Ectodermal cell (in vitro differentiated cells): ENCODE data around the gene SEPTIN8.

Experiments
- H3K27ac ChIP-seq: 2 replicates; pipeline ENCODE4 v1.7.0; 2013; ENCODE audit warnings: mild to moderate bottlenecking, low read depth, low read length; ENCODE audit not compliant: insufficient read depth, poor library complexity, severe bottlenecking
- H3K27me3 ChIP-seq: 2 replicates; pipeline ENCODE4 v1.7.0; 2013; ENCODE audit warnings: mild to moderate bottlenecking, low read length; ENCODE audit not compliant: insufficient read depth, control insufficient read depth, poor library complexity, severe bottlenecking
- H3K36me3 ChIP-seq: one replicate; pipeline ENCODE4 v1.7.0; 2013; ENCODE audit warnings: low read length; ENCODE audit not compliant: control insufficient read depth, insufficient read depth
- H3K4me1 ChIP-seq: one replicate; pipeline ENCODE4 v1.7.0; 2013; ENCODE audit warnings: low read length; ENCODE audit not compliant: control insufficient read depth, insufficient read depth
- H3K4me3 ChIP-seq: 2 replicates; pipeline ENCODE4 v1.7.0; 2013; ENCODE audit warnings: low read depth, low read length, control low read depth; ENCODE audit not compliant: insufficient read depth
- H3K9me3 ChIP-seq: 2 replicates; pipeline ENCODE4 v1.7.0; 2013; ENCODE audit warnings: mild to moderate bottlenecking, low read length, moderate library complexity; ENCODE audit not compliant: control insufficient read depth
- WGBS, 2 experiments: methylation state at CpG; one replicate each; pipeline ENCODE4 v1.1.7; 2013; ENCODE audit warnings: missing lambda C conversion rate in 2 of 2; 5-methylcytosine and 5-hydroxymethylcytosine counted together

SEPTIN8 gene

DNA sequence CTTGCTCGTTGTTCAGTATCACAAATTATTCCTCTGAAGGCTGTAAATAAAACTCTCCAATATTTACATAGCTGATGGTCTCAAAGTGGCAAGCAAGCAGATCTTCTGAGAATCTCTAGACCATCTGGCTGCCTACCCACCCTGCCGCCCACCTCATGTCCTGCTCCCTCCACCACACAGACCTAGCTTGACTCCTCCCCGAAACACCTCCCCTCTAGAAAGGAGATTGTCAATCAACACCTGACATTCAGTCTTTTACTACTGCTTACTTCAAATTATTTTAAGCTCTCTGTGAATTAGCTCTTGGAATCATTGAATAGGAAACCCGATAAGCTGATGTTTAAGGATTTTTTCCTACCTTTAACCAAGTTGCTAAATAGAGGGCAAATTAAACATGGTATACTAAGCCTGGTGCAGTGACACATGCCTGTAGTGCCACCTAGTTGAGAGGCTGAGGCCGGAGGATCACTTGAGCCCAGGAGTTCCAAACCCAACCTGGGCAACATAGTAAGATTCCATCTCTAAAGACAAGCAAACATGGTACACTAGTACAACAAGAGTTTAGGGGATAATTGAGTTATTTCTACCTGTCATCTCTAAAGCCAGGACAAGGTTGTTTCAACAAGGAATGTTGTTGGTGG, 25.1 kb upstream of the SEPTIN8 start:
- 87 to 90% methylated on average over 5 of the region's 5 CpGs for WGBS, 2 experiments
- Histone ChIP-seq H3K9me3 (no peaks in the 10 kb centered on the region), H3K36me3 (no peaks in the 10 kb centered on the region), H3K27me3 (no peaks in the 10 kb centered on the region), H3K27ac (no peak overlapping the region), H3K4me1 (peaks cover 9% of the 10 kb centered on the region), H3K4me3 (no peak overlapping the region)

- no peak overlapping the region for H3K27ac ChIP-seq
- no peaks in the 10 kb centered on the region for H3K9me3 ChIP-seq
- no peak overlapping the region for H3K4me3 ChIP-seq
- H3K4me1 ChIP-seq = peaks cover 3% of the 10 kb centered on the region
- H3K27me3 ChIP-seq = no peaks in the 10 kb centered on the region
- WGBS, 2 experiments = 59 to 83% methylated on average over 2 of the region's 2 CpGs
- H3K36me3 ChIP-seq = no peaks in the 10 kb centered on the region
Observed at GRCh38 chr5:132800545-132800944, 23.5 kb upstream of the SEPTIN8 start.

GRCh38 chr5:132799392-132799791, 22.4 kb upstream of the SEPTIN8 start:
- WGBS, 2 experiments = 87 to 94% methylated on average over 2 of the region's 2 CpGs
- Histone ChIP-seq H3K27me3 (no peaks in the 10 kb centered on the region), H3K4me1 (peaks cover 3% of the 10 kb centered on the region), H3K36me3 (no peaks in the 10 kb centered on the region), H3K9me3 (no peaks in the 10 kb centered on the region), H3K4me3 (no peak overlapping the region), H3K27ac (no peak overlapping the region)

GRCh38 chr5:132797651-132798050, 20.6 kb upstream of the SEPTIN8 start:
- Histone ChIP-seq H3K36me3 (no peaks in the 10 kb centered on the region), H3K4me1 (peaks cover 3% of the 10 kb centered on the region), H3K9me3 (no peaks in the 10 kb centered on the region), H3K27me3 (peaks cover 1% of the 10 kb centered on the region), H3K4me3 (no peak overlapping the region), H3K27ac (no peak overlapping the region)
- WGBS, 2 experiments = 91 to 93% methylated on average over 2 of the region's 2 CpGs

DNA sequence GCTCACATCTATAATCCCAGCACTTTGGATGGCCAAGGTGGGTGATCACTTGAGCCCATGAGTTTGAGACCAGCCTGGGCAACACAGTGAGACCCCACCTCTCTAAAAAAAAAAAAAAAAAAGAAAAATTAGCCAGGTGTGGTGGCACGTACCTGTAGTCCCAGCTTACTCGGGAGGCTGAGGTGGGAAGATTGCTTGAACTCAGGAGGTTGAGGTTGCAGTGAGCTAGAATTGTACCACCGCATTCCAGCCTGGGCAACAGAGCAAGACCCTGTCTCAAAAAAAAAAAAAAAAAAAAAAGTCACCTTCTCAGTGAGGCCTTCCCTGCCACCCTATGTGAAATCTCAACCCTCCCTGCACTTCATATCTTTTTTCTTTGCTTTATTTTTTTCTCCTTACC, 14.0 kb upstream of the SEPTIN8 start:
- Histone ChIP-seq H3K4me1 (no peaks in the 10 kb centered on the region), H3K4me3 (no peak overlapping the region), H3K27me3 (peaks cover 4% of the 10 kb centered on the region), H3K9me3 (no peaks in the 10 kb centered on the region), H3K36me3 (no peaks in the 10 kb centered on the region), H3K27ac (no peak overlapping the region)
- 93% methylated on average over 3 of the region's 3 CpGs for WGBS, 2 experiments

DNA sequence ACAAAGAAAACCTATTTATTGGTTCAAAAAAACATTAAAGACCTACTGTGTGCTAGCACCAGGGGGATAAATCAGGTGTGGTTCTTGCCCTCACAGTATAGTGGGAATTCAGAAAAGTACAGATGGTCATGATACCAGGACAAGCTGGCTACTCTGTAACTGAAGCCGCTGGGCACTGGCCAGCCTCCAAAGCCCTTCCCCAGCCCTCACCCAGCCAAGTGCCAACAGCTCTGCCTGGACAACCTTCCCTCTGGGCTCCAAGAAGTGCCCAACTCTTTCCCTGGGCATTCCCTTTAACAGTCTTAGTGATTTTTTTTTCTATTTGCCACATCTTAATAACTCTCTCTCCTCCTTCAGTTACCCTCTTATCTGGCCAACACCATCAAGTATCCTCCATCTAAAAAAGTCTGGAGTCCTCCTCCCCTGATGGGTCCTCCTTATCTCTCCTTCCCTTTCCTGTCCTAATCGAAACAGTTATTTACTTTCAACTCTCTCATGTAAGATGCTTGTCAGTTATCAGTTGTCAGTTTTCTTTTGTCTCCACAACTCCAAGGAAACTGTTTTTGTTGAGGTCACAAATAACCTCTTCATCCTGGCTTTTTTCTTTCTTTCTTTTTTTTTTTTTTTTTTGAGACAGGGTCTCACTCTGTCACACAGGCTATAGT, 13.3 kb upstream of the SEPTIN8 start:
- H3K4me3 ChIP-seq = no peak overlapping the region
- no peak overlapping the region for H3K27ac ChIP-seq
- no peaks in the 10 kb centered on the region for H3K36me3 ChIP-seq
- 88 to 89% methylated on average over 2 of the region's 2 CpGs for WGBS, 2 experiments
- H3K27me3 ChIP-seq = peaks cover 4% of the 10 kb centered on the region
- no peaks in the 10 kb centered on the region for H3K4me1 ChIP-seq
- no peaks in the 10 kb centered on the region for H3K9me3 ChIP-seq

DNA sequence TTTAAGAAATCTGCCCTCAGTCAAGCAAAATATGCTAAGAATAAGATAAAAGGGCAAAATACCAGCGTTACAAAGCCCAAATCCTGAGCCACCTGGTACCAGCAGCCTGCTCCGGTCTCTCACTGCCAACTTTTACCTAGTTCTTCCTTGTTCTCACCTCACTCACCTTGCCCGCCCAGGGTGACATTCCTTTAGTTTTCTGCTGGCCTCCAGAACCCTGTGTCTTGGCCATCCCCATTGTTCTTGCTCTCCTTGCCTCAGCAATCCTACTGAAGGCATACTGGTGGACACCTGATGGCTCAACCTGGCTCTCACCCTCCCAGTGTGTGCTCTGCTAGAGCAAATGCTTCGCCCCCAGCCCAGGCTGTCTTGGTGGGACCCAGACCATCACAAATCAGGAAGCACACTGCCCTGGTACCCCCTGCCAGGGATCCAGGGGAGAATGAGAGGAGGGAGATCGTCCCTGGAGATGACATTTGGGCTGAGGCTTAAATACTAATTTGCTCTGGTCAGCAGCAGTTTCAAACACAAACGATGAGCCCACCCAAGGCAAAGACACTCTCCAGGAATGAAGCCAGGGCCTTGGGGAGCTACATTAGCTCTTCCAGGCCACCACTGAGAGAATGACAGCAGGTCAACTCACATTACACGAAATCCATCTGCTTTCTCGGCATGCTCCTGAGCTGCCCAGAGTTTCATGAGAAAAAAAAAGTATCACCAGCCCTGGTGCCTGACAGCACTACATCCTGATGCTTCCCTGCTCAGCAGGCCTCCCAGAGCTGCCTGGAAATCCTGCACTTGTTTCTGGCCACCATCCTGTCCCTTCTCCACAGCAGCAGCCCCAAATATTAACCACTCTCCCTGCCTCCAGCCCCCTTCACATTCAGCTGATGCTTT, 12.2 kb upstream of the SEPTIN8 start:
- no peaks in the 10 kb centered on the region for H3K4me1 ChIP-seq
- H3K27me3 ChIP-seq = peaks cover 4% of the 10 kb centered on the region
- no peak overlapping the region for H3K27ac ChIP-seq
- no peaks in the 10 kb centered on the region for H3K9me3 ChIP-seq
- H3K4me3 ChIP-seq = no peak overlapping the region
- WGBS, 2 experiments = 75 to 79% methylated on average over 8 of the region's 8 CpGs
- H3K36me3 ChIP-seq = no peaks in the 10 kb centered on the region

- no peaks in the 10 kb centered on the region for H3K9me3 ChIP-seq
- H3K27ac ChIP-seq = no peak overlapping the region
- no peaks in the 10 kb centered on the region for H3K4me1 ChIP-seq
- WGBS, 2 experiments = 72 to 92% methylated on average over 1 of the region's 1 CpG
- no peaks in the 10 kb centered on the region for H3K36me3 ChIP-seq
- peaks cover 4% of the 10 kb centered on the region for H3K27me3 ChIP-seq
- H3K4me3 ChIP-seq = no peak overlapping the region
Observed at GRCh38 chr5:132788508-132788907, 11.5 kb upstream of the SEPTIN8 start.

GRCh38 chr5:132787076-132787475, 10.0 kb upstream of the SEPTIN8 start:
- Histone ChIP-seq H3K27me3 (peaks cover 2% of the 10 kb centered on the region), H3K36me3 (no peaks in the 10 kb centered on the region), H3K27ac (no peak overlapping the region), H3K9me3 (no peaks in the 10 kb centered on the region), H3K4me1 (no peaks in the 10 kb centered on the region), H3K4me3 (no peak overlapping the region)
- 91 to 95% methylated on average over 1 of the region's 1 CpG for WGBS, 2 experiments

DNA sequence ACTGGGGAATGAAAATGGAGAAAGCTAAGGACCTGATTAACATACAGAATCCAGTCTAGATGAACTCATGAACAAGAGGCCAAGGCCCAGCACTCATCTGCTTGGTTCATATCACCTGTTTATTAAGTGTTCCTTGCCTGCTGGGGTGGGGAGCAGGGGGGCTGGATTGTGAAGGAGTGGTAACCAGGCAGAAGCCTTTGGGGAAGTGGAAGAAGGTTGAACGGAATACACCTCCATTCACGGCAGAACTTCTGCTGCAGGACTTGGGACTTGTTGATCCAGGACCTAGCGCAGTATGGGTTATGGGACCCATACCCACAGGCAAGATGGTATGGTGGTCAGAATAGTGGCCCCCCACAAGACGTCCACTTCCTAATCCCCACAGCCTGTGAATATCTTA, 8.8 kb upstream of the SEPTIN8 start:
- Histone ChIP-seq H3K27ac (no peak overlapping the region), H3K4me1 (no peaks in the 10 kb centered on the region), H3K4me3 (no peak overlapping the region), H3K36me3 (no peaks in the 10 kb centered on the region), H3K27me3 (peaks cover 3% of the 10 kb centered on the region), H3K9me3 (no peaks in the 10 kb centered on the region)
- 99 to 100% methylated on average over 3 to 4 of the region's 4 CpGs for WGBS, 2 experiments
